A172 (cell line): Measurements from ENCODE around the gene ANXA9. TPM values are rescaled to one million over a fixed set of nuclear protein-coding genes. Genes with fewer than 3 reads are reported as not detected.

Experiments used
- DNase-seq: peaks from one replicate; pipeline ENCODE4 v3.0.0-alpha.2; 2015; ENCODE audit warnings: low spot score
- total RNA-seq: library from RNA; depleted of rRNA; stranded (reverse); fragments of >200 nt; shearing (Covaris generic); gene quantifications from 2 replicates; pipeline ENCODE4 v1.2.3, GENCODE V29; 2014; rRNA removed

The ANXA9 gene, protein sequence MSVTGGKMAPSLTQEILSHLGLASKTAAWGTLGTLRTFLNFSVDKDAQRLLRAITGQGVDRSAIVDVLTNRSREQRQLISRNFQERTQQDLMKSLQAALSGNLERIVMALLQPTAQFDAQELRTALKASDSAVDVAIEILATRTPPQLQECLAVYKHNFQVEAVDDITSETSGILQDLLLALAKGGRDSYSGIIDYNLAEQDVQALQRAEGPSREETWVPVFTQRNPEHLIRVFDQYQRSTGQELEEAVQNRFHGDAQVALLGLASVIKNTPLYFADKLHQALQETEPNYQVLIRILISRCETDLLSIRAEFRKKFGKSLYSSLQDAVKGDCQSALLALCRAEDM
- 18.2 and 20.6 TPM in 2 replicates for total RNA-seq

DNA sequence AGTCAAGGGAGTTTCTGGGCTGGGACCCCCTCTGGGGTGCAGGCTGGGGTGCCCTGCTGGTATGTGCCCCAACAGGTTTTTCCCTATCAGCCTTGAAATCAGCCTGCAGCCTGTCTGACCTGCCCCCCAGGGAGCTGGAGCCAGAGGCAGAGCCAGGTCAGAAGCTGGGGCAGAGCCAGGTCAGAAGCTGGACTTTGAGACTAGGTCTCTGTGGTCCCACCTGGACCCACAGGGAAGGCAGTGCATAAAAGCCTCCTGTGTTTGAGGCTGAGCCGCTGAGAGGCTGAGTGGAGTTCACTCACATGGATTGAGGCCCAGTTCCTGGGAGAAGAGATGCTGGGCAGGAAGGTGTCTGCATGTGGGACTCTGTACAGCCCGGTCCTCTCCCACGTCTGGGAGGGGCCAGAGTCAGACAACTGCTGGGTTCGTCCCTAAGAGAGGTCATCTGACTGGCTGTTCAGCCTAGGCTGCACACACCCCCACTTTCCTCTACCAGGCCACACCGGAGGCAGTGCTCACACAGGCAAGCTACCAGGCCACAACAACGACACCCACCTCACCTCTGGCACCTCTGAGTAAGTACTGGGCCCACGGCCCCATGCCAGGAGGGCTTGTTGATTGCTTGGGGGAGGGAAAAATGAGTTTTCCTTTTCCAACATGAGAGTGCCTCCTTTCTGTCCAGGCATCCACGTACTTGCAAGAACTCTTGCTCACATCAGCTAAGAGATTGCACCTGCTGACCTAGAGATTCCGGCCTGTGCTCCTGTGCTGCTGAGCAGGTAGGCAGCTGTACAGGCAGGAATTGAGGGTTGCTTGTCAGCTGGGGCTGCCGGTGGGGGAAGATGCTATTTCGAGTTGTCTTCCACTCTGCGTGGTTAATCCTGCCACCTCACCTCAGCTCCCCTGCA lies at the start of gene ANXA9:
Gene ANXA9 (plus strand): TSS at position 488 of the 908 bp plus-strand sequence. CDS start 814 bp downstream, outside the sequence.
- peak; percentile 76 for DNase-seq

DNA sequence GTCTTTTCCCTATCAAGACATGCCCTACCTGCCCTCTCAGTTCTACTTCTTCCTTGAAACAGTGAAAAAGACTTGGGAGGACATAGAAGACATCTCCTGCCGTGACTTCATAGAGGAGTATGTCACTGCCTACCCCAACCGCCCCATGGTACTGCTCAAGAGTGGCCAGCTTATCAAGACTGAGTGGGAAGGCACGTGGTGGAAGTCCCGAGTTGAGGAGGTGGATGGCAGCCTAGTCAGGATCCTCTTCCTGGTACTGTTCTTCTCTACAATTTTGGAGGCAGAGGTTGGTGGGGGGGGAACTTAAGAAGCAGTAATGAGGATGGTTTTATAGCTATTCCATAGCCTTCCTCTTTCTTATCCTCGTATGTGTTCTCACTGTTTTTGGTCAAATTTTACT lies 37.2 kb upstream of the ANXA9 start:
- no peak for DNase-seq

DNA sequence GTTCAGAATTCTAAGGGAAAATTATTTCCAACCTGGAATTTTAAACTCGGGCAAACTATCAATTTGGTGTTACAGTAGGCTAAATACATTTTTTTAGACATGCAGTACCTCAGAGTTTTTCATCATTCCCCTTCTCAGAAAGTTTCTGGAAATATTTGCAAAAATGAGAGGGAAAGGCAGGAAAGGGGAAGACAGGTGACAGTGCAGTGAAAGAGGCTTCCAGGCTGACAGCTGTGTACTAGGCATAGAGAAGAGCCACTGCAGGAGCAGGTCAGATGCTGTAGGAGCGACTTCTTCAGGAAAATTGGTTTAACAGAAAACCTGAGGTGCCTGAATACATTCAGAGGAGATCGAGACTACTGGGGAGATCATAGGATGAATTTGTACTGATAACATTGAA lies 27.4 kb upstream of the ANXA9 start:
- DNase-seq: no peak

DNA sequence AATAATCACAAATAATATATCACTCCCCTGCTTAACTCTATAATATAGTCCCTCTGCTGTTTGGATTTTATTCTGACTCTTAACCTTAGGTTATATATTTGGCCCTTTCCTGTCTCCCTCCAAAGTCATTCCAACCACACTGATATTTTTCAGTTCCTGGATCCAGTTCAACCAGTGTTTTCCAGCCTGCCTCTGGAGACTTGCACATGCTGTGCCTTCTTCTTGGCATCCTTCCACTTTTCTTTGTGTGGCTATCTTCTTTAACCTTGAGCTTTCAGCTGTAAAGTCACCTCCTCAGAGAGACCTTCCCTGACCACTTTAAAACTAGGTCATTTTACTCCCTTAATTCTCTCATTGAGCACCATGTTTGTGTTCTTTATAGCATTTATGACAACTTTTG lies 26.8 kb upstream of the ANXA9 start:
- DNase-seq: peak; percentile 43

DNA sequence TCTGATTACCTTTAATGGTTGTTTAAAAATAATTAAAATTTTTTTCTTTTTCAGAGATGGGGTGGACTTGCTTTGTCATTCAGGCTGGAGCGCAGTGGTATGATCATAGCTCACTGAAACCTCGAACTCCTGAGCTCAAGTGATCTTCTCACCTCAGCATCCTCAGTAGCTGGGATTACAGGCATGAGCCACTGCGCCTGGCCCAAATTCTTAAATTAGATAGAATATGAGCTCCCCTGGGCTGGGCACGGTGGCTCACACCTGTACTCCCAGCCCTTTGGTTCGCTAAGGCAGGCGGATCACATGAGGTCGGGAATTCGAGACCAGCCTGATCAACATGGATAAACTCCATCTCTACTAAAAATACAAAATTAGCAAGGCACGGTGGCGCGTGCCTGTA lies 24.4 kb upstream of the ANXA9 start:
- DNase-seq: no peak

DNA sequence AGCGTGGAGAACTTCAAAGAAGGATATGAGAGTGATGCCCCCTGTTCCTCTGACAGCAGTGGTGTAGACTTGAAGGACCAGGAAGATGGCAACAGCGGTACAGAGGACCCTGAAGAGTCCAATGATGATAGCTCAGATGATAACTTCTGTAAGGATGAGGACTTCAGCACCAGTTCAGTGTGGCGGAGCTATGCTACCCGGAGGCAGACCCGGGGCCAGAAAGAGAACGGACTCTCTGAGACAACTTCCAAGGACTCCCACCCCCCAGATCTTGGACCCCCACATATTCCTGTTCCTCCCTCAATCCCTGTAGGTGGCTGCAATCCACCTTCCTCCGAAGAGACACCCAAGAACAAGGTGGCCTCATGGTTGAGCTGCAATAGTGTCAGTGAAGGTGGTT lies 21.4 kb upstream of the ANXA9 start:
- no peak for DNase-seq

DNA sequence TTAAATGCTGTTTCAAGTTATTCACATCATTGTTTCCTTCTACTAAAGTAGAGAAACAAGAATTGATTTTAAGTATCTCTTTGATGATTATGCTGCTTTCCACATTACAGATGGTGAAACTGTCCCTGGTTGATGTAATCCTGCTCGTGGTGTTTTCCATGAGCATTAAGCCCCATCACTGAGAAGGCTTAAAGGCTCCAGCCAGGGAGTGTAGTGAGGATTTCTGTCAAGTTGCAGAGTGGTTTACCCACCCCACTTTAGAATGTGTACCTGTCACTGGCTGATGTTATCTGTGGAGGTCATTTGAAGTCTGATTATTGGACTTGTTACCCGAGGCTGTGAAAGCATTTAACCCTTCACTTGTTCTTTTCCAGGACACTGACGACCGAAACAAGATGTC lies 20.3 kb upstream of the ANXA9 start:
- DNase-seq: no peak

DNA sequence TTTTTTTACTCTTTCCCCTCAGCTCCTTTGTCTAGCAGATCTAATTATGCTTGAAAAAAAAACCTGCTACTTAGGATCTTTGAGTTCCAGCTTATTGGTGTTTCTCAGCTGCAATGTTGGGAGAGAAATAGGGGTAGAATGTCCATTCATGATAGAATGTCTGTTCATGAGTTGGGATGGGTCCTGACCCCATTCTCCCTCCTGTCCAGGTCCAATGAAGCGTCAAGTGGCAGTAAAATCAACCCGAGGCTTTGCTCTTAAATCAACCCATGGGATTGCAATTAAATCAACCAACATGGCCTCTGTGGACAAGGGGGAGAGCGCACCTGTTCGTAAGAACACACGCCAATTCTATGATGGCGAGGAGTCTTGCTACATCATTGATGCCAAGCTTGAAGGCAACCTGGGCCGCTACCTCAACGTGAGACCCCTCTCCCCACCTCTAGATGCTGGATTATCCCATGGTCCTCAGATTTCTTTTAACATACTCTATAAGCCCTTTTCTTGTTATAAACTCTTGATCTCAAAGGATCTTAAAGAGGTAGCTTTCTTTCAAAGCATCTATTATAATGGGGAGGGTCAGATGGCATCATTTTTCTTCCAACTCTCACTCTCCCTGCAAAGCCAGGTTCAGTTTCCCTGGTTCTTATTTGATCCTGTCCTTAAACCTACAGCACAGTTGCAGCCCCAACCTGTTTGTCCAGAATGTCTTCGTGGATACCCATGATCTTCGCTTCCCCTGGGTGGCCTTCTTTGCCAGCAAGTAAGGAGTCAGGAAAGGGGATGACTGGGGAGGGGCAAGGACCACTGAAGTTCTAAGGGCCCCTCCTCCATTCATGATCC lies 18.6 kb upstream of the ANXA9 start:
- no peak for DNase-seq

DNA sequence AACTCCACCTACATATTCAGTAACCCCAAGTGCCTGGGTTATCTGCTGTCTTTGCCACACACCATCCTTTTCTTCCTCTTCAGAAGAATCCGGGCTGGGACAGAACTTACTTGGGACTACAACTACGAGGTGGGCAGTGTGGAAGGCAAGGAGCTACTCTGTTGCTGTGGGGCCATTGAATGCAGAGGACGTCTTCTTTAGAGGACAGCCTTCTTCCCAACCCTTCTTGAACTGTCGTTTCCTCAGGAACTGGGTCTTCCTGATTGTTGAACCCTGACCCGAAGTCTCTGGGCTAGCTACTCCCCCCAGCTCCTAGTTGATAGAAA lies 18.0 kb upstream of the ANXA9 start:
- no peak for DNase-seq

DNA sequence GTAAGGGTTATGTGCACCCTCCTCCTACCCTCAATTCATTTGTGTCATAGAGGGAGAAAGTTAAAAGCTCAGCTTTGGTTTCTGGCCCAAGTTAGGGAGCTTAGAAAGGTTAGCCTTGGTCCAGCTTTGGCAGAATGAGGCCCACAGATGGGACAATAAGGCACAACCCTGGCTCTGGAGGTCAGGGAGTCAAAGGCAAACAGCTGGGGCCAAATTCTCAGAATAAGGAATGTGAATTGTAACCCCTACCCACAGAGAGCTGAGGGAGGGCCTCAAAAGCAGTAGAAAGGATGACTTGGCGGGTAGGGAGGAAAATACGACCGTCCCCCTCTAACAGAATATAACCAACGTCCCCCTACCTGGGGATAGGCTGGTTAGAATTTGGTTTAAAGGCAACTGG lies 16.5 kb upstream of the ANXA9 start:
- no peak for DNase-seq

DNA sequence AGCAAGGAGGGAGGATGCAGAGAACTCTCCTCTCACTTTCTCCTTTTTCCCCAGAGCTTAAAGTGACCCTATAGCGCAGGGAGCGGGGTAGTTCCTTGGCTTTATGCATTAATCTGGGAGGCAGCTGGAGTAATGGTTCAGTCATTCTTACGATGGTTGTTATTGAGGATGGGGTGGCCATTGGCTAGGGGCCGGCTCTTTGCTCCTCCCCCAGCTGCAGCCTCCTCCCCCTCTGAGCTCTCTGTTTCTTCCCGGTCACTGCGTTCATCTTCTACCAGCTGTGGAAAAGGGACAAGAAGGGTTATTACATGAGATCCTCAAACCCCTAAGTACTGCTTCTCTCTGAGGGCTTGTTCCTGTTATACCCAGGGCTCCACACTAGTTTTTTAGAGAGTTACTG lies 16.1 kb upstream of the ANXA9 start:
- no peak for DNase-seq

- DNase-seq: no peak
These were observed 14.2 kb upstream of the ANXA9 start for GRCh38 chr1:150967936-150968335.

GRCh38 chr1:150968491-150968890 lies 13.6 kb upstream of the ANXA9 start:
- no peak for DNase-seq

DNA sequence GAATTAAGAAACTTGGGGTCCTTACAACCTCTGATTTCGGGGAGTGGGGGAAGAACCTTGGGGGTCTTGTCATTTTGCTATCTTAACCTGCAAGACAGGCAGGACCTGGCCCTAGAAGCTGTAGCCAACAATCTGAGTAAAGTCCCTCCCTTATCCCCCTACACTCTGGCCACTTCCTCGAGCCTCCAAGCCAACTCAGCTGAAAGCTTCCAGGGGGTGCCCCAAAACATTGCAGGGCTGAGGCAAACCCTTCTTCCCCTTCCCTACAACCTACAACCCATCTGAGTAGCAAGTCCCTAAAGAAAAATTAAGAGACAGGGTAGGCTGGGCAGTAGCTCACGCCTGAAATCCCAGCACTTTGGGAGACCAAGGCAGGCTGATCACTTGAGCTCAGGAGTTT lies 12.5 kb upstream of the ANXA9 start:
- no peak for DNase-seq

DNA sequence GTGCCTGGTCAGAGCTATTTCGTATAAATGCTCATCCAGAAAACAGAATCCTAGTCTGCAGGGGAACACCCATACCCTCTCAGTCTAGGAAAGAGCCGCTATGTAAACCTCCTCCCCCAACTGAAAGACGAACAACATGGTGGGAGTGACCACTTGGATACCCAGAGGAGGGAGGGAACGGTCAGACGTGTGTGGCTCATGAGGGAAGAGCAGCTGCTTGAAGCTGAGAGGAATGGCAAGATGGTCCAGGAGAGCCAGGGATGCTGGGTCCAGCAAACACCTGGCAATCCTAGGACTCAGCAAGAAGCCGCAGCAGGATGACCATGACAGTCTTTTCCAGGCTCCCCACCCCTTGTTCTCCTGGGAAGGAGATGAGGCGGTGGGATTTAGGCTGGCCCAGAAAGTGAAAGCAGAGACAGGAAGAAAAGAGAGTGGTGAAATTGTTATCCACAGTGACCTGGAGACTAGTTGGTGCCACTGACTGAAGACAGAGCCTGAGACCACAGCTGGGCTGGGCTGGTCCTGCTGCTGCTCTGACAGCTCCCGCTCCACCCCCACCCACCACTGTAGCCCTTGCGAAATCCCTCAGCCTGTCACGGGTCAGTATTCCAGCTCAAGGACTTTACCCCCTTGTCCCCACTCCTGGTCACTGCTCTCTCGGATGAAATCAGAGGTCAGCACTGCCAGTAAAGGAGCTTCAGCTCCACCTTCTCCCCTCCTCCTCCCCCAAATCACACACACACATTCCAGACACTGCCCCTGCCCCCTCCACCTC lies 11.1 kb upstream of the ANXA9 start:
- DNase-seq: peak; percentile 53

GRCh38 chr1:150971583-150972416 lies 10.3 kb upstream of the ANXA9 start:
- peak; percentile 64 for DNase-seq

GRCh38 chr1:150972417-150972940 lies 9.6 kb upstream of the ANXA9 start:
- no peak for DNase-seq

DNA sequence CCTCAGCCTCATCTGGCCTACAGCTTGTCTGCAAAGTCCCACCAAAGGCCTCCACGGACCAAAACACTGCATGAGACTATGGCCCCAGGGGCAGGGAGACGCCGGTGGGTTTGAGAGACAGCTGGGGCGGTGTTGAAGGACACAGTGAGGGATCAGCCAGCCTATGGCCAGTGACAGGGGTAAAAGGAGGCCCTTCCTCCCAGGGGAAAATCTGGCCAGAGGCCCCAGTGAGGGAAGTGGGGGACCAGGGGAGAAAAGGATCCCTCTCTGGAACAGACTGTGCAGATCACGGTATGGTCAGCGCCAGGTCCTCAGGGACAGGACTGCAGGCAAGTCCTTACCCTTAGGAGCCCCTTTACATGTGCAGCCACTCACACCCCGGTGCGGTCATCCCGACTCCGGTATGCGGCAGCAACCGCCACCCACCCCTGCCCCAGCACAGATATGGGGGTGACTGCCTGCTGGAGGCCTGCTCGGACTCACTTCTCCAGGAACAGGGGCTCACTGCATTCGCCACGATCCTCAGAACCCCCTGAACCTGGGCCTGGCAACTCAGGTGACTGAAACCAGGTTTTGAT lies 8.7 kb upstream of the ANXA9 start:
- no peak for DNase-seq

- DNase-seq: peak; percentile 51
These were observed 8.1 kb upstream of the ANXA9 start for GRCh38 chr1:150973836-150974579.
